Measurements from ENCODE around the gene TOLLIP. TPM values are rescaled to one million over a fixed set of nuclear protein-coding genes. Genes with fewer than 3 reads are reported as not detected.
"Not testable (repeated sequence)": the region's sequence is repeated elsewhere in the genome, so short reads cannot be mapped to it uniquely, and the experiment has no call there.

The TOLLIP gene
- 29.5 and 35.8 TPM in 2 replicates for total RNA-seq (2021)
- Bru-seq, nascent RNA = percentile 49 among the genes with signal in this experiment
- BruChase-seq, experiment 1, labeled RNA remaining after a 2-hour chase = percentile 59 among the genes with signal in this experiment
- percentile 70 among the genes with signal in this experiment for BruChase-seq, experiment 2, labeled RNA remaining after a 6-hour chase
- long read RNA-seq, transcript TOLLIP-202 (6 exons, 3,617 nt) = major isoform, 49 of 57 reads
- long read RNA-seq, partial matches to known transcripts = 1 of 57 reads
- long read RNA-seq, other reads (novel, unspliced or antisense) = 3 of 57 reads

DNA sequence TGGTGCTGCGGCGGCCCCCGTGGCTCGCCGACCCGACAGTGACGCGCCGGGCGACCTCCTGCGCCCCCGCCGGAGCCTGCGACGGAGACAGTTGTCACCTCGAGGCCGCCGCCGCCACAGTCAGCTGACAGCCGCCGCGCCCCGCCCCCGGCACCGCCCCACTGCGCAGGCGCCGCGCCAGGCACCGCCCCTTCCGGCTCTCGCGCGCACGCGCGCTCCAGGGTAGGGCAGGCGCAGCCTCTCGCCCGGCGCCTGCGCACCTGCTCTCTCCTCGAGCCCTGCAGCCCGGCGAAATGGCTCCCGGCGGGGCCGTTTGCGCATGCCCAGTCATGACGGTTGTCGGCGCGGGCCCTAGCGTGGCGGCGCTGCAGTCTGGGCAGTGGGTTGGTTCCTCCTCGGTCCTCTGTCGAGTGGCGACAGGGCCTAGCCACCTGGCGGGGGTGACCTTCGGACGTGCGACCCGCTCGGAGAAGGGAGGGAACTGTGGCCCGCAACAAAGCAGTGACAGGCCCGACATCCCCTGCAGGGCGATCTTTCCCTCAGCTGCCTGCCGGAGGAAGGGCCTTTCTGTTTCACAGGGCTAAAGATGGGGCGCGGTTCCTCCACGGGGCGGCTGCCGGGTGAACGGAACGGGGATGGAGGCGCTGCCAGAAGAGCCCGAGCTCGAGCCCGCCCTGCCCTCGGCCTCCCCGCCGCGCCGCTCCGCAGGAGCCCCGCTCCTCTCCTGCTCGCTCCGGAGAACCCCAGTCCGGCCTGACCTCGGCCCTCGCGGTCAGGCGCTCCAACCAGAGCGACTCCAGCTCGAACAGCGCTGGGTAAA is at the start of gene TOLLIP:
TOLLIP (minus strand) TSS at position 135 of the 820 bp plus-strand sequence; CDS start at position 1, 134 bp downstream.
- H2AFZ ChIP-seq = peak within 1 kb of the TSS; percentile 94
- no peaks in the 10 kb centered on the region for H3K27me3 ChIP-seq (ENCODE audit: insufficient read depth, low read depth)
- TF ChIP-seq, protein P1, sequence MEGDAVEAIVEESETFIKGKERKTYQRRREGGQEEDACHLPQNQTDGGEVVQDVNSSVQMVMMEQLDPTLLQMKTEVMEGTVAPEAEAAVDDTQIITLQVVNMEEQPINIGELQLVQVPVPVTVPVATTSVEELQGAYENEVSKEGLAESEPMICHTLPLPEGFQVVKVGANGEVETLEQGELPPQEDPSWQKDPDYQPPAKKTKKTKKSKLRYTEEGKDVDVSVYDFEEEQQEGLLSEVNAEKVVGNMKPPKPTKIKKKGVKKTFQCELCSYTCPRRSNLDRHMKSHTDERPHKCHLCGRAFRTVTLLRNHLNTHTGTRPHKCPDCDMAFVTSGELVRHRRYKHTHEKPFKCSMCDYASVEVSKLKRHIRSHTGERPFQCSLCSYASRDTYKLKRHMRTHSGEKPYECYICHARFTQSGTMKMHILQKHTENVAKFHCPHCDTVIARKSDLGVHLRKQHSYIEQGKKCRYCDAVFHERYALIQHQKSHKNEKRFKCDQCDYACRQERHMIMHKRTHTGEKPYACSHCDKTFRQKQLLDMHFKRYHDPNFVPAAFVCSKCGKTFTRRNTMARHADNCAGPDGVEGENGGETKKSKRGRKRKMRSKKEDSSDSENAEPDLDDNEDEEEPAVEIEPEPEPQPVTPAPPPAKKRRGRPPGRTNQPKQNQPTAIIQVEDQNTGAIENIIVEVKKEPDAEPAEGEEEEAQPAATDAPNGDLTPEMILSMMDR (conservative IDR thresholded peaks at IDR 0.05) = no peak
- no peak for TF ChIP-seq EZH2 (IDR thresholded peaks at IDR 0.05; ENCODE audit: low read depth)
- H3K4me2 ChIP-seq = peak within 1 kb of the TSS; percentile 93
- TSS peak; percentile 88 for BruUV-seq (replicated peaks)
- peak within 1 kb of the TSS; percentile 84 for H3K4me3 ChIP-seq
- ChIA-PET POLR2A (ENCODE audit: unreplicated experiment) (no interaction called here), CTCF (interaction anchor here (0.8 kb wide), 1 partner anchor 453 kb away, joined by 3 read pairs; no protein-coding TSS in a partner anchor)
- peaks cover 34% of the 10 kb centered on the region for H3K79me2 ChIP-seq (ENCODE audit: low read depth)
- no peaks in the 10 kb centered on the region for H3K9me3 ChIP-seq (ENCODE audit: insufficient read depth, low read depth)
- H3K9me2 ChIP-seq (ENCODE audit: insufficient read depth) = no peaks in the 10 kb centered on the region
- intact Hi-C loops (cut with micrococcal nuclease; ENCODE audit: unreplicated experiment) = loop anchor here (5.0 kb wide), 1 partner anchor 78 kb away; the partner anchor contains the start of gene BRSK2
- H3K27ac ChIP-seq = peak within 1 kb of the TSS; percentile 74
- H3F3A ChIP-seq (ENCODE audit: insufficient read depth, low read depth) = no peaks in the 10 kb centered on the region
- no peaks in the 10 kb centered on the region for H3K36me3 ChIP-seq (ENCODE audit: low read depth)
- peaks cover 7% of the 10 kb centered on the region; the same call in 1 of the 2 replicates for H3K4me1 ChIP-seq (replicated peaks; ENCODE audit: insufficient read depth)
- peak; percentile 66 to 95 for DNase-seq
- no peaks in the 10 kb centered on the region; the same call in 1 of the 2 replicates for H4K20me1 ChIP-seq (ENCODE audit: insufficient read depth)

DNA sequence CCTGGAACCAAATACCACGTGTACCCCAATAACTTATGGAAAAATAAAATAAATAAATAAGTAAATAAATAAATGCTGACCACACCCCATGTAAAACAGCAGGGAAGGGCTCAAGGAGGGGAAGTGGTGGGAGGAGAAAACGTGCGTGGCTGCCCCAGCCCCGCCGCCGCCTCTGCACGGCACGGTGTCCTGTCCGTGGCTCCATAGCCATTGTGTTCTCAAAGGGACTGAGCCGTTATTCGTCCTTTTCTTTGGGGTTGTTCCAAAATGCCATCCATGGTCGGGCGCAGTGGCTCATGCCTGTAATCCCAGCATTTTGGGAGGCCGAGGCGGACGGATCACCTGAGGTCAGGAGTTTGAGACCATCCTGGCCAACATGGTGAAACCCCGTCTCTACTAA is 49.5 kb upstream of the TOLLIP start:
- H3K27ac ChIP-seq; H3K36me3 ChIP-seq (ENCODE audit: low read depth); H3K79me2 ChIP-seq (ENCODE audit: low read depth); H4K20me1 ChIP-seq (ENCODE audit: insufficient read depth); POLR2A ChIA-PET (ENCODE audit: unreplicated experiment); DNase-seq; CTCF ChIA-PET; BruUV-seq (replicated peaks); H3K4me2 ChIP-seq; H3K9me2 ChIP-seq (ENCODE audit: insufficient read depth); H3F3A ChIP-seq (ENCODE audit: insufficient read depth, low read depth); H3K4me3 ChIP-seq; H2AFZ ChIP-seq; H3K4me1 ChIP-seq (replicated peaks; ENCODE audit: insufficient read depth); intact Hi-C loops (cut with micrococcal nuclease; ENCODE audit: unreplicated experiment); H3K9me3 ChIP-seq (ENCODE audit: insufficient read depth, low read depth): not testable (repeated sequence)
- H3K27me3 ChIP-seq (ENCODE audit: insufficient read depth, low read depth) = peaks cover 30% of the 10 kb centered on the region

DNA sequence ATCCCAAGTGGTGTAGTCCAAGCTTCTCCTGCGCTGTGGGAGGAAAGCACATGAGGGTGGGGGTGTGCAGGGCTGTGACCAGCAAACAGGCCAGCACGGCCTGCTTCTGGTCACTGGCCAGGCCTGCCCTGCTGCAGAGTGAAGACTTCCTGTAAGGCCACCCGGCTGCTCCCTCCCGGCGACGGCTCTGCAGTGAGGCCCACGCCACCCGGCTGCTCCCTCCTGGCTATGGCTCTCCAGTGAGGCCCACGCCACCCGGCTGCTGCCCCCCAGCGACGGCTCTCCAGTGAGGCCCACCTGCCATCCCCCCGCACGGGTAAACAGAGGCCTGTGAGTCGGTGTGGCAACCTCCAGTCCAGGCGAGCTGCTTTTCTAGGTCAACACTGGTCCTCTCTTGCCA is 48.9 kb upstream of the TOLLIP start:
- Histone ChIP-seq H3K79me2 (ENCODE audit: low read depth) (no peaks in the 10 kb centered on the region), H3K4me3 (no peak overlapping the region), H2AFZ (no peak overlapping the region), H3K36me3 (ENCODE audit: low read depth) (no peaks in the 10 kb centered on the region), H3K27ac (no peak overlapping the region), H3K27me3 (ENCODE audit: insufficient read depth, low read depth) (peaks cover 24% of the 10 kb centered on the region), H3K9me3 (ENCODE audit: insufficient read depth, low read depth) (no peaks in the 10 kb centered on the region), H3K9me2 (ENCODE audit: insufficient read depth) (no peaks in the 10 kb centered on the region), H3K4me2 (no peak overlapping the region), H3K4me1 (replicated peaks; ENCODE audit: insufficient read depth) (no peaks in the 10 kb centered on the region), H4K20me1 (ENCODE audit: insufficient read depth) (no peaks in the 10 kb centered on the region), H3F3A (ENCODE audit: insufficient read depth, low read depth) (no peaks in the 10 kb centered on the region)
- TF ChIP-seq, protein P1 (conservative IDR thresholded peaks at IDR 0.05) = no peak
- TF ChIP-seq EZH2 (IDR thresholded peaks at IDR 0.05; ENCODE audit: low read depth) = no peak
- no TSS peak for BruUV-seq (replicated peaks)
- no peak for DNase-seq
- ChIA-PET CTCF (no interaction called here), POLR2A (ENCODE audit: unreplicated experiment) (no interaction called here)
- intact Hi-C loops (cut with micrococcal nuclease; ENCODE audit: unreplicated experiment) = no loop called here
